Upper lobe of right lung (tissue), 1 donor: ENCODE measurements around the gene ZNF407. TPM values are rescaled to one million over a fixed set of nuclear protein-coding genes. Genes with fewer than 3 reads are reported as not detected.

ENCODE experiments used
- ATAC-seq: fragments of 200-7000 bp; cut with Tn5 transposase; one replicate; pipeline ENCODE4 v1.9.1; 2020; ENCODE audit warnings: mild to moderate bottlenecking, moderate library complexity
- DNase-seq: peaks from one replicate; pipeline ENCODE4 v3.0.0-alpha.2; 2020
- H3K27ac ChIP-seq: fragments of 200-600 bp; one replicate; pipeline ENCODE4 v1.8.0; 2022
- H3K27me3 ChIP-seq: fragments of 200-600 bp; one replicate; pipeline ENCODE4 v1.8.0; 2022; ENCODE audit warnings: mild to moderate bottlenecking
- H3K36me3 ChIP-seq: fragments of 200-600 bp; one replicate; pipeline ENCODE4 v1.8.0; 2022
- H3K4me1 ChIP-seq: fragments of 200-600 bp; one replicate; pipeline ENCODE4 v1.8.0; 2022
- H3K4me3 ChIP-seq: fragments of 200-600 bp; one replicate; pipeline ENCODE4 v1.8.0; 2022; ENCODE audit warnings: mild to moderate bottlenecking
- H3K9me3 ChIP-seq: fragments of 200-600 bp; one replicate; pipeline ENCODE4 v1.8.0; 2022
- intact Hi-C: fragments of 100-400 bp; cut with DNase I; formaldehyde crosslinking; loops from one replicate; pipeline ENCODE4 v1.11.0; 2022
- total RNA-seq: library from RNA; stranded (reverse); fragmentation: NEBNext Ultra II Directional; extraction: Animal tissue kit (Norgen Biotek cat#: 25700); gene quantifications from one replicate; pipeline ENCODE4 v1.2.1, GENCODE V29; 2021
- TF ChIP-seq, protein P1 (sequence below): fragments of 200-600 bp; IDR thresholded peaks from one replicate; pipeline ENCODE4 v1.8.0; 2022; ENCODE audit warnings: antibody characterized with exemption
- donor health status: DM: no; HTN: yes; CAD: no; lungs with severe emphysema.

Gene ZNF407
- total RNA-seq, 1 donor from 2014 or later: 18.4 TPM

DNA sequence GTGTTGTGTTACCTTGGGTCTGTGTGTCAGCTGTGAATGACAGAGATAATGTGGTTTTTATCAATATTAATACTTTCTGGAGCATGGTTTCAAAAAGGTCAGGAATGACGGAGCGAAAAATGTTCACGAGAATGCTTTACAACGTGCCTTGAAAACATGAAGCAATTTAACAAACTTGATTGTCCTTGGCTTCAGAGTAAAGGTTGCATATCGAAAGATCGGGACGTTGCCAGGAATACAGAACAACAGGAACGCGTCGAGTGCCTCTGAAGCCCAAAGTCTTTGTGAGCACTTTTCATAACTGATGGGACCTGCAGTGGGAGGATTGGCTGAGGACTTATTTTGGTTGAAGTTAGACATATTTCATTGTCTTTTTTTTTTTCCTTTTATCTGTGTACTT, 206.1 kb downstream of the ZNF407 start:
- ATAC-seq (no peak), DNase-seq (no peak)
- Histone ChIP-seq H3K27ac (no peak overlapping the region), H3K4me3 (no peak overlapping the region), H3K27me3 (no peaks in the 10 kb centered on the region), H3K9me3 (no peaks in the 10 kb centered on the region), H3K4me1 (no peaks in the 10 kb centered on the region), H3K36me3 (no peaks in the 10 kb centered on the region)
- TF ChIP-seq, protein P1, sequence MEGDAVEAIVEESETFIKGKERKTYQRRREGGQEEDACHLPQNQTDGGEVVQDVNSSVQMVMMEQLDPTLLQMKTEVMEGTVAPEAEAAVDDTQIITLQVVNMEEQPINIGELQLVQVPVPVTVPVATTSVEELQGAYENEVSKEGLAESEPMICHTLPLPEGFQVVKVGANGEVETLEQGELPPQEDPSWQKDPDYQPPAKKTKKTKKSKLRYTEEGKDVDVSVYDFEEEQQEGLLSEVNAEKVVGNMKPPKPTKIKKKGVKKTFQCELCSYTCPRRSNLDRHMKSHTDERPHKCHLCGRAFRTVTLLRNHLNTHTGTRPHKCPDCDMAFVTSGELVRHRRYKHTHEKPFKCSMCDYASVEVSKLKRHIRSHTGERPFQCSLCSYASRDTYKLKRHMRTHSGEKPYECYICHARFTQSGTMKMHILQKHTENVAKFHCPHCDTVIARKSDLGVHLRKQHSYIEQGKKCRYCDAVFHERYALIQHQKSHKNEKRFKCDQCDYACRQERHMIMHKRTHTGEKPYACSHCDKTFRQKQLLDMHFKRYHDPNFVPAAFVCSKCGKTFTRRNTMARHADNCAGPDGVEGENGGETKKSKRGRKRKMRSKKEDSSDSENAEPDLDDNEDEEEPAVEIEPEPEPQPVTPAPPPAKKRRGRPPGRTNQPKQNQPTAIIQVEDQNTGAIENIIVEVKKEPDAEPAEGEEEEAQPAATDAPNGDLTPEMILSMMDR: no peak
- intact Hi-C loops: no loop called here

DNA sequence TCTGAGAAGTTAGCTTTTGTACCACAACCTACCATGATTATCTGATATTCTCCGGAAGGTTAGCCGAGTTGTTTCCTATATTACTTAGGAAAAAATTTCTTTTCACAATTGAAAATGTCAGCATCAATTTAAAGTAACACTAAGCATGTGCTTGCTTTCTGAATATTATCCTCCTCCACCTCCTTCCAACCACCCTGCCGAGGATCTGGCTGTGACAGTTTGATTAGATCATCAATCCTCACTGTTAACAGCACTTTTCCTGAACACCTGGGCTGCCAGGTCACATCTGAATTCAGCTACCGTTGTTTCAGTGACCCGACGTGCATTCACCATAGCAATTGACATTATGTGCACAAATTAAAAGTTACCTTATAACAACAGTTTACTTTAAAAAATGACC, 207.0 kb downstream of the ZNF407 start:
- H3K9me3 ChIP-seq: no peaks in the 10 kb centered on the region
- H3K27me3 ChIP-seq: no peaks in the 10 kb centered on the region
- ATAC-seq (no peak), DNase-seq (no peak)
- TF ChIP-seq, protein P1: no peak
- no peak overlapping the region for H3K27ac ChIP-seq
- H3K4me1 ChIP-seq: no peaks in the 10 kb centered on the region
- no peaks in the 10 kb centered on the region for H3K36me3 ChIP-seq
- intact Hi-C loops: no loop called here
- no peak overlapping the region for H3K4me3 ChIP-seq

DNA sequence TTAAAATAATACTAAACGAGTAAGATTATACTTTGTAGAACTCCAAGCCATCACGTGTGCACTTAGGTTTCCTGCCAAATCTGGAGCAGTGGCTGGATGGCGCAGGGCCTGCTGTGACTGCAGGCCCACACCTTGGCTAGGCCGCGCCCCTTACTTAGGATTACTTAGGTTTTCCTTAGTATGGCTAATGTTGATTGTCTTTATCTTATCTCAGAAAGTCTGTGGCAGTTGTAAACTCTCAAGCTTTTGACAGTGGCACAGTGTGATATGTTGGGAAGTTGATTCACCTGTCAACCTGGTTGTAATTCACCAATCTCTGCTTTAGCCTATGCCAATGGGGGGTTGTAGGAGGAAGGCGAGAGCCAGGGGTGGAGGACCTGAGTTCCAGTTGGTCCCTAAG, 208.4 kb downstream of the ZNF407 start:
- Histone ChIP-seq H3K27me3 (no peaks in the 10 kb centered on the region), H3K9me3 (no peaks in the 10 kb centered on the region), H3K36me3 (no peaks in the 10 kb centered on the region), H3K27ac (peak overlapping the region; percentile 15), H3K4me1 (no peaks in the 10 kb centered on the region), H3K4me3 (no peak overlapping the region)
- intact Hi-C loops: no loop called here
- TF ChIP-seq, protein P1: no peak
- peak; percentile 66 for DNase-seq
- ATAC-seq: peak; percentile 78

DNA sequence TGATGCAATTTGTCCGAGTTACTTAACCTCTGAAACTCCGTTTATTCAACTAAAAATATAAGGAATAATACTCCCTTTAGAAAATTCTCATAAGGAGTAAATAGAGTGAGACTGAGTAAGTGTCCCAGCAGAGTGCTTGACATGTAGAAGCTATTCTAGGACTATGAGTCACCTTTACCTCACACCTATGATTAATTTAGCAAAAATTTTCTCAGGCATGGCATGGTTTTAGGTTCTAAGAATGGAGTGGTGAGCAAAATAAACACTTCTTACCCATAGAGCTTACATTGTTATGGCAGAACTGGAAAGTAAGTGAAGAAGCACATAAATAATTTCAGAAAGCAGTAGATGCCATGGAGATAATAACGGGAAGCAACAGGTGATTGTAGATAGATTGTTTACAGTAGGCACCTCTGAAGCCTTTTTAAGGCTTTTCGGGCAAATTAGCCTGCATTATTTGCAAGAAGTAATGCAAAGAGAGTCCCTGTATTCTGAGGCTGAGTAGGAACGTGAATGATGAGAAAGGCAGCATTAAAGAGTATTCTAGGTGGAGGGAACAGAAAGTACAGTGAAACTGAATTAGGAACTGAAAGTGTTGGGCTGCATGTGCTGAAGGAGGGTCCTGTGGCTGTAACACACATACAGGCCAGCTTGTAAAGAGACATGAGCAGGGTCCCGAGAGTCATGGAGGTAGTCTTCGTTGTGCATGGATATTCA, 209.2 kb downstream of the ZNF407 start:
- Histone ChIP-seq H3K4me1 (no peaks in the 10 kb centered on the region), H3K27me3 (no peaks in the 10 kb centered on the region), H3K36me3 (no peaks in the 10 kb centered on the region), H3K27ac (no peak overlapping the region), H3K4me3 (no peak overlapping the region), H3K9me3 (no peaks in the 10 kb centered on the region)
- intact Hi-C loops: no loop called here
- peak; percentile 92 for ATAC-seq
- TF ChIP-seq, protein P1: no peak
- DNase-seq: no peak

DNA sequence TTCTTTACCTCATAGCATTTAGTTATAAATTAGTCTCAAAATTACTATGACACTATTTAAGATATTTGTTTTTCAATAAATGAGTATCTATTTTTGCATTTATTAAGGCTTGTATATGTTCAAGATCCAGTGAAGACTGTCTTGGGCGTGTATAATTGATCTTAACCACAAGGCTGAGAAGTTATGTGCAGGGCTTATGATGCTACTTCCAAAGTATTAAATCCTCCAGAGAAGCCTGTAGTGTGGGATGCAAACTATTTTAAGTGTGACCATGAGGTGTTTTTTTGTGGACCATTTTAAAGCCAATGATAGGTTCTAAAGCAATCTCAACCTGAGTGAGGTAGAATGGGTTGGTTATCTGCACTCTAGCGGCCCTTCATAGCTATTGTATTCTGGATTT, 219.9 kb downstream of the ZNF407 start:
- no peaks in the 10 kb centered on the region for H3K36me3 ChIP-seq
- H3K27ac ChIP-seq: no peak overlapping the region
- H3K27me3 ChIP-seq: no peaks in the 10 kb centered on the region
- ATAC-seq: no peak
- DNase-seq: no peak
- H3K4me3 ChIP-seq: no peak overlapping the region
- intact Hi-C loops: no loop called here
- H3K9me3 ChIP-seq: no peaks in the 10 kb centered on the region
- no peaks in the 10 kb centered on the region for H3K4me1 ChIP-seq
- TF ChIP-seq, protein P1: no peak
